GM13977 (cell line): ENCODE measurements around the gene CPD.
"Not testable (repeated sequence)": the region's sequence is repeated elsewhere in the genome, so short reads cannot be mapped to it uniquely, and the experiment has no call there.

Source experiments
- DNase-seq: peaks from one replicate; pipeline ENCODE4 v3.0.0; 2012; ENCODE audit warnings: low spot score
- CTCF ChIP-seq: IDR thresholded peaks from 2 replicates; pipeline ENCODE4 v1.5.1; 2012; ENCODE audit warnings: mild to moderate bottlenecking, control low read depth; ENCODE audit not compliant: insufficient read depth; ENCODE audit errors: extremely low read depth, missing control alignments
- in situ Hi-C: fragments of 300-500 bp; cut with MboI; formaldehyde crosslinking; loops from one replicate; pipeline ENCODE4 v1.12.0; 2022; ENCODE audit warnings: low sequenced_read_pairs, low pct_unique_long_range_greater_than_20kb, mixed read lengths, inconsistent platforms; ENCODE audit not compliant: unreplicated experiment

Gene CPD

GRCh38 chr17:30337393-30337999, 41.2 kb upstream of the CPD start:
- no peak for DNase-seq
- no peak for TF ChIP-seq CTCF
- in situ Hi-C loops, result loop anchor here (25.0 kb wide), 1 partner anchor 375 kb away; no protein-coding TSS in a partner anchor

- no peak for TF ChIP-seq CTCF
- in situ Hi-C loops, result loop anchor here (25.0 kb wide), 1 partner anchor 373 kb away; no protein-coding TSS in a partner anchor
- no peak for DNase-seq
These were observed 39.6 kb upstream of the CPD start for GRCh38 chr17:30339086-30339485.

- TF ChIP-seq CTCF, result no peak
- in situ Hi-C loops, result loop anchor here (25.0 kb wide), 1 partner anchor 371 kb away; no protein-coding TSS in a partner anchor
- DNase-seq, result no peak
These were observed 37.8 kb upstream of the CPD start for GRCh38 chr17:30340801-30341356.

GRCh38 chr17:30341703-30342249, 37.0 kb upstream of the CPD start:
- DNase-seq, result no peak
- no peak for TF ChIP-seq CTCF
- in situ Hi-C loops, result loop anchor here (25.0 kb wide), 1 partner anchor 371 kb away; no protein-coding TSS in a partner anchor

GRCh38 chr17:30343244-30343643, 35.5 kb upstream of the CPD start:
- in situ Hi-C loops, result loop anchor here (25.0 kb wide), 1 partner anchor 369 kb away; no protein-coding TSS in a partner anchor
- not testable (repeated sequence) for DNase-seq

- no peak for TF ChIP-seq CTCF
- DNase-seq, result no peak
- in situ Hi-C loops, result loop anchor here (25.0 kb wide), 1 partner anchor 369 kb away; no protein-coding TSS in a partner anchor
These were observed 34.9 kb upstream of the CPD start for GRCh38 chr17:30343796-30344195.

- in situ Hi-C loops, result loop anchor here (25.0 kb wide), 1 partner anchor 368 kb away; no protein-coding TSS in a partner anchor
- TF ChIP-seq CTCF, result no peak
- DNase-seq, result no peak
These were observed 34.2 kb upstream of the CPD start for GRCh38 chr17:30344283-30345088.
